Adipocyte (in vitro differentiated cells): ENCODE results near the gene GNS.

Experiments used
- DNase-seq: peaks from one replicate; pipeline ENCODE4 v3.0.0-alpha.2; 2015; ENCODE audit warnings: low read depth
- H3K27me3 ChIP-seq: replicated peaks from 2 replicates; pipeline ENCODE4 v1.7.0; 2013; ENCODE audit warnings: mild to moderate bottlenecking, low read length, moderate library complexity; ENCODE audit not compliant: control insufficient read depth, insufficient read depth
- H3K36me3 ChIP-seq: 2 replicates; pipeline ENCODE4 v1.7.0; 2013; ENCODE audit warnings: low read length, mild to moderate bottlenecking, moderate library complexity; ENCODE audit not compliant: control insufficient read depth, insufficient read depth, severe bottlenecking
- H3K4me1 ChIP-seq: 2 replicates; pipeline ENCODE4 v1.7.0; 2013; ENCODE audit warnings: mild to moderate bottlenecking, low read length, moderate library complexity; ENCODE audit not compliant: control insufficient read depth, insufficient read depth
- H3K4me3 ChIP-seq: 2 replicates; pipeline ENCODE4 v1.7.0; 2013; ENCODE audit warnings: mild to moderate bottlenecking, low read length, moderate library complexity
- H3K9ac ChIP-seq: 2 replicates; pipeline ENCODE4 v1.7.0; 2013; ENCODE audit warnings: mild to moderate bottlenecking, low read length, moderate library complexity
- H3K9me3 ChIP-seq: 2 replicates; pipeline ENCODE4 v1.7.0; 2013; ENCODE audit warnings: mild to moderate bottlenecking, low read length, moderate library complexity; ENCODE audit not compliant: control insufficient read depth

GNS gene

GRCh38 chr12:64682572-64683277 lies 76.5 kb downstream of the GNS start:
- Histone ChIP-seq H3K9ac (no peak overlapping the region), H3K36me3 (no peaks in the 10 kb centered on the region), H3K27me3 (no peaks in the 10 kb centered on the region), H3K4me1 (peaks cover 19% of the 10 kb centered on the region), H3K4me3 (no peak overlapping the region), H3K9me3 (no peaks in the 10 kb centered on the region)
- no peak for DNase-seq

DNA sequence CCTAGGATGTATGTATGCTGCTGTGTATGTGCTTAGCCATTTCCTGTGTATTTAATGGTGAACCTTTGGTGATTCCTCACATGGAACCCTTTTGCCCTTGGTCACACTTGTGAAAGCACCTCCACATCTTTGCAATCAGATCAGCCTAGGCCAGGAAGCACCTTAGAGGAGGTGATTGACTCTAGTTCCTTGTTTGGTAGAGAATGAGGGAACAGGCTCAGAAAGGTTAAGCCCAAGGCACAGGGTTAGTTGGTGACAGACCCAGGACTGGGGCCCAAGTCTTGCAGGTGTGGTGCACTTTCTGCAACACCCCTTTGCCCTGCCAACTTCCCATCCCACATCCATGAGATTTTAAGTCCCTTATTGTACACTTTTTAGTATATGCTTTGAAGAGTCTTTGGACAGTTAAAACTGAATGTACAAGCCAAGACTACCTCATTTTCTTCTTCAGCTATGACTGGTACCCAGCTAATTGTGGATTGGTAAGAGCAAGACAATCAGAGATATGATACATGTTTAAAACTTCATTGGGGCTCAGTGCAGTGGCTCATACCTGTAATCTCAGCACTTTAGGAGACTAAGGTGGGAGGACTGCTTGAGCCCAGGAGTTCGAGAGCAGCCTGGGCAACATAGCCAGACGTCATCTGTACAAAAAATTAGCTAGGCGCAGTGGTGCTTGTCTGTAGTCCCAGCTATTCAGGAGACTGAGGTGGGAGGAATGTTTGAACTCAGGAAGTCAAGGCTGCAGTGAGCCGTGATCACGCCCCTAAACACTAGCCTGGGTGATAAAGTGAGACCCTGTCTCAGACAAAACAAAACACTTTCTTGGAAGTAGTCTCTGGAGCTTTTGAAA lies 77.8 kb downstream of the GNS start:
- DNase-seq: no peak
- Histone ChIP-seq H3K4me3 (no peak overlapping the region), H3K9ac (no peak overlapping the region), H3K4me1 (peaks cover 15% of the 10 kb centered on the region), H3K36me3 (no peaks in the 10 kb centered on the region), H3K9me3 (no peaks in the 10 kb centered on the region), H3K27me3 (no peaks in the 10 kb centered on the region)

DNA sequence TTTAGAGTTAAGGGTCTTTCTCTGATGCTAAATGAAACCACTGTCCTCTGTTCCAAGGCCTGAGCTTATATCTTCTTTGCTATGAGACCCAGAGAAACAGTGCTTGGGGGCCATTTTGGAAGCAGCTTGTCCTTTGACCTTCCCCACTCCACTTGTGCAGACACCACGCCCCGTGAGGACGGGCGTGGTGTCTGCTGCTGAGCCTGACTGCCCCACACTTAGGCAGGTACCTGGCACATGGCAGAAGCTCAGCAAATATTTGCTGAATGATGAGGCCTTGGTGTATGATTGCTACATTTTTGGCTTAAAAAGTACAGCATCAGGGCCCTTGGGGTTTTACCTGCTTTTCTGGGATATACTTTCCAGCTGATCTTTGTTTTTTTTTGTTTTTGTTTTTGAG lies 79.0 kb downstream of the GNS start:
- no peak for DNase-seq

GRCh38 chr12:64679487-64680001 lies 79.7 kb downstream of the GNS start:
- Histone ChIP-seq H3K4me1 (peaks cover 15% of the 10 kb centered on the region), H3K27me3 (no peaks in the 10 kb centered on the region), H3K36me3 (no peaks in the 10 kb centered on the region), H3K9ac (no peak overlapping the region), H3K9me3 (no peaks in the 10 kb centered on the region), H3K4me3 (peak overlapping the region; percentile 26)
- DNase-seq: peak; percentile 85

More for the DNA sequence above, 79.0 kb downstream of the GNS start:
- Histone ChIP-seq H3K36me3 (no peaks in the 10 kb centered on the region), H3K4me1 (peaks cover 15% of the 10 kb centered on the region), H3K9me3 (no peaks in the 10 kb centered on the region), H3K9ac (no peak overlapping the region), H3K4me3 (peak overlapping the region; percentile 26), H3K27me3 (no peaks in the 10 kb centered on the region)

DNA sequence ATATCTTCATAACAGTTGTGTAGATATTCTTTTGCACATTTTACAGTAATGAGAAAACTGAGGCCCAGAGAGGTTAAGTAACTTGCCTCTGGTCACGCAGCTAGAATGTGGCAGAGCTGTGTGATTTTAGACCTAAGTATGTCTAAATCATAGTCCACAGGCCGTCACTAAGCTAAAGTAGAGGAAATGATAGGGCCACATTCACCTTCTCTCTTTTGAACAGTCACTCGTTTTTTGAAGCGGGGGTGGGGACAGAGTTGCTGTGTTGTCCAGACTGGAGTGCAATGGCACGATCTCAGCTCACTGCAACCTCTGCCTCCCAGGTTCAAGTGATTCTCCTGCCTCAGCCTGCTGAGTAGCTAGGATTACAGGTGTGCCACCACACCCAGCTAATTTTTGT lies 80.4 kb downstream of the GNS start:
- no peak overlapping the region for H3K9ac ChIP-seq

DNA sequence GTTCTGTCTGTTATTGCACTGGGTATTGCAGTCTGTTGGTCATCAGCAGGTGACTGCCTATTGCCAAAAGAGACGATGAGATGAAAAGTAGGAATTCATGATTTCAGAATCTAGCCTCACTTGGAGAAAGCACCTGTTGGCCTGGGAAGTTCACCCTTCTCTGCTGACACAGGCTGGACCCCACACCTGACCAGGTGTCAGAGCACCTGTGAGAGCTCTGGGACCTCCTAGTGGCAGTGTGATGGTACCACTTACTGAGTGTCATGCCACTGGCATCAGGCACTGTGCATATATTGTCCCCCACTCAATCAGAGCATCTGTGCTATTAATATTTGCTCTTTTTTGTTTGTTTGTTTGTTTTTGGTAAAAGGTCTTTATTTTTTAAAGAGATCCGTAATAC lies 81.0 kb downstream of the GNS start:
- H3K9me3 ChIP-seq: no peaks in the 10 kb centered on the region
- H3K36me3 ChIP-seq: no peaks in the 10 kb centered on the region
- no peak overlapping the region for H3K4me3 ChIP-seq
- H3K27me3 ChIP-seq: no peaks in the 10 kb centered on the region
- no peak overlapping the region for H3K9ac ChIP-seq
- no peak for DNase-seq
- peaks cover 15% of the 10 kb centered on the region for H3K4me1 ChIP-seq

More for the DNA sequence above, 80.4 kb downstream of the GNS start:
- Histone ChIP-seq H3K4me3 (no peak overlapping the region), H3K4me1 (peaks cover 15% of the 10 kb centered on the region), H3K36me3 (no peaks in the 10 kb centered on the region), H3K27me3 (no peaks in the 10 kb centered on the region), H3K9me3 (no peaks in the 10 kb centered on the region)
- DNase-seq: no peak

- peak; percentile 34 for DNase-seq
- Histone ChIP-seq H3K4me1 (peaks cover 18% of the 10 kb centered on the region), H3K9me3 (no peaks in the 10 kb centered on the region), H3K9ac (no peak overlapping the region), H3K36me3 (no peaks in the 10 kb centered on the region), H3K4me3 (no peak overlapping the region), H3K27me3 (no peaks in the 10 kb centered on the region)
Measured at GRCh38 chr12:64675795-64676194, 83.4 kb downstream of the GNS start.

- H3K36me3 ChIP-seq: no peaks in the 10 kb centered on the region
- no peaks in the 10 kb centered on the region for H3K9me3 ChIP-seq
- H3K27me3 ChIP-seq: no peaks in the 10 kb centered on the region
- H3K4me1 ChIP-seq: peaks cover 11% of the 10 kb centered on the region
- H3K4me3 ChIP-seq: no peak overlapping the region
- DNase-seq: no peak
- no peak overlapping the region for H3K9ac ChIP-seq
Measured at GRCh38 chr12:64674367-64674922, 84.8 kb downstream of the GNS start.

DNA sequence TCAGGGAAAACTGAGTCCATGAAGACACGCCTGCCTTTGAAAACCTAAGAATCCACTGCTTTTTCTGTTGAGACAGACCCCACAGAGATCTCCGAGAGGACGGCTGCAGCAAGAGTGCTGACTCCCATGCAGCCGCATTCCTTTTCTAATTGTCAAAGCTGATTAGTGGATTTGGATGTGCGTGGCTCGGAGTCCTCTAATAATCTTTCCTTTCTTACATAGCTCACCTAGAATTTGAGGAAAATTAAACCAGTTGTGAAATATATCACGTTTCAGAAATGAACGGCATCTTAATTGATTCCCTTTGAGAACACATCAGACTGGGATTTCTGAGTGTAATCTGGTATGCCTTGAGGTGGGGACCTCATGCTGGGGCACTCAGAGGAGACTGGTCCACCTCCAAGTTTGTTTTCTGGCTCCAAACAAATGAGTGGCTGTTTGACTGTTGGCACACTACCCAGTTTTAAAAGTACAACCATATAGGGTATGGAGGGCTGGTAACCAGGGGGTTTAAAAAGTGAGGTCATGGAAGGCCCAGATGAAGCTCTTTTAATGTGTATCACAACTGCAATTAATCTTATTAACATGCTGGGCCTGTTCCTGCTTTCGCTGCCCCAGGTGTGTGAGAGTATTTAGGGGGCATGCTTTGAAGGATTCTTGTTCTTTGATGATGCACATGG lies 85.6 kb downstream of the GNS start:
- DNase-seq: no peak
- Histone ChIP-seq H3K27me3 (no peaks in the 10 kb centered on the region), H3K9me3 (no peaks in the 10 kb centered on the region), H3K4me3 (no peak overlapping the region), H3K36me3 (no peaks in the 10 kb centered on the region), H3K9ac (no peak overlapping the region), H3K4me1 (peaks cover 9% of the 10 kb centered on the region)

GRCh38 chr12:64672925-64673409 lies 86.2 kb downstream of the GNS start:
- no peak overlapping the region for H3K4me3 ChIP-seq
- H3K9ac ChIP-seq: no peak overlapping the region
- H3K36me3 ChIP-seq: no peaks in the 10 kb centered on the region
- H3K4me1 ChIP-seq: peaks cover 9% of the 10 kb centered on the region
- no peaks in the 10 kb centered on the region for H3K27me3 ChIP-seq
- no peaks in the 10 kb centered on the region for H3K9me3 ChIP-seq
- no peak for DNase-seq

DNA sequence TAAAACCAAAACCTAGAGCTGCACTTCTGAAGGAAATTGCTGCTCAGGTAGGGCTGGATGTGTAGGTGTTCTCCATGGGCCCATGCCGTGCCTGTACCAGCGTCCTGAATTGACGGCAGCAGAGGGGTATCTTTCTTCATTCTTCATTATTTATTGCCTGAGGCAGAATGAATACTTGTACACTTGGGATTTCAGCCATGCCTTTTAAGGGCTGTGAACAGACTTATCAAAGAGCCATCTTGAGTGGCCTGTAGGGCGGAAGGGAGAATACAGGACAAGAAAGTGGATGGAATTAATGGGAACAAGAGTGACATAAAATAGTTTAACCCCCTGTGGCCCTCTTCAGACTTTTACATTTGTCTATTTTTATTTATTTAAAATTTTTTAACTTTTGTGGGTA lies 87.5 kb downstream of the GNS start:
- Histone ChIP-seq H3K27me3 (no peaks in the 10 kb centered on the region), H3K36me3 (no peaks in the 10 kb centered on the region), H3K4me1 (peaks cover 9% of the 10 kb centered on the region), H3K9me3 (no peaks in the 10 kb centered on the region), H3K9ac (no peak overlapping the region), H3K4me3 (no peak overlapping the region)
- no peak for DNase-seq
